Upper lobe of left lung (tissue), 6 donors: ENCODE results near the gene ECSIT. TPM values are rescaled to one million over a fixed set of nuclear protein-coding genes. Genes with fewer than 3 reads are reported as not detected.

Source experiments
- ATAC-seq, 2 donors: fragments of 200-7000 bp; cut with Tn5 transposase; one replicate each; pipeline ENCODE4 v1.9.1; 2022; ENCODE audit warnings: mild to moderate bottlenecking in 2 of 2, moderate library complexity in 2 of 2; ENCODE audit not compliant: low FRiP score in 2 of 2
- DNase-seq, 2 donors: peaks; one replicate each; pipeline ENCODE4 v3.0.0-alpha.2; 2019 to 2020
- H3K27ac ChIP-seq, 4 donors: fragments of 200-600 bp; sonication (generic); one replicate each; pipeline ENCODE4 v1.5.1; 2016 to 2019
- H3K27me3 ChIP-seq, 4 donors: fragments of 200-600 bp; sonication (generic); one replicate each; pipeline ENCODE4 v1.5.1; 2017 to 2019
- H3K36me3 ChIP-seq, 4 donors: fragments of 200-600 bp; sonication (generic); one replicate each; pipeline ENCODE4 v1.5.1; 2016 to 2019
- H3K4me1 ChIP-seq, 4 donors: fragments of 200-600 bp; sonication (generic); one replicate each; pipeline ENCODE4 v1.5.1; 2018 to 2019
- H3K4me3 ChIP-seq, 4 donors: fragments of 200-600 bp; sonication (generic); one replicate each; pipeline ENCODE4 v1.5.1; 2017 to 2019; ENCODE audit warnings: mild to moderate bottlenecking in 2 of 4, moderate library complexity in 1 of 4
- H3K9me3 ChIP-seq, 4 donors: fragments of 200-600 bp; sonication (generic); one replicate each; pipeline ENCODE4 v1.5.1; 2018 to 2019
- CTCF ChIP-seq, 6 experiments: fragments of 450-650 bp in 4 of 6; fragments of 200-600 bp in 2 of 6; sonication (generic) in 2 of 6; IDR thresholded peaks; one replicate each; pipeline ENCODE4 v1.5.1; 2016 to 2019; ENCODE audit warnings: antibody characterized with exemption in 6 of 6
- EP300 ChIP-seq, 4 donors: sonication (generic); formaldehyde crosslinking; IDR thresholded peaks; one replicate each; pipeline ENCODE4 v1.5.1; 2017; ENCODE audit warnings: antibody characterized with exemption in 4 of 4, control low read depth in 2 of 4
- POLR2A ChIP-seq, 4 donors: fragments of 450-650 bp; IDR thresholded peaks; one replicate each; pipeline ENCODE4 v1.5.1; 2016 to 2017; ENCODE audit warnings: antibody characterized with exemption in 4 of 4, mild to moderate bottlenecking in 2 of 4
- POLR2AphosphoS5 ChIP-seq, 2 donors: sonication (generic); formaldehyde crosslinking; IDR thresholded peaks; one replicate each; pipeline ENCODE4 v1.5.1; 2017; ENCODE audit warnings: antibody characterized with exemption in 2 of 2
- WGBS, 2 donors: methylation state at CpG; one replicate each; pipeline ENCODE4 v1.1.5; 2017 to 2018; 5-methylcytosine and 5-hydroxymethylcytosine counted together
- total RNA-seq, 6 donors: library from RNA; depleted of rRNA in 4 of 6; stranded (reverse); fragments of >200 nt in 4 of 6; gene quantifications; one replicate each; pipeline versions ENCODE4 v1.1.0 to v1.2.1, GENCODE V29; 2016 to 2021
- donor health status: DM: no; HTN: no; CAD: no; lungs with moderate emphysema.
- donor health status: DM: no; HTN: yes; CAD: no; lungs with severe emphysema.

The ECSIT gene
- total RNA-seq, 6 donors from 2014 or later = 32.1 to 77.5 (median 48.6) TPM

GRCh38 chr19:11465600-11465999 lies 63.3 kb downstream of the ECSIT start:
- Histone ChIP-seq H3K9me3 (no peaks in the 10 kb centered on the region), H3K4me1 (no peaks in the 10 kb centered on the region), H3K36me3 (no peaks in the 10 kb centered on the region), H3K27ac (no peak overlapping the region), H3K27me3 (no peaks in the 10 kb centered on the region), H3K4me3 (no peak overlapping the region)
- DNase-seq = no peak
- WGBS, 2 donors = 32 to 51% methylated on average over 5 to 8 of the region's 8 CpGs
- ATAC-seq = peak in 1 of 2 donors; percentile 45
- TF ChIP-seq CTCF (IDR thresholded peaks at IDR 0.05) (no peak), POLR2A (IDR thresholded peaks at IDR 0.05) (no peak), POLR2AphosphoS5 (IDR thresholded peaks at IDR 0.05) (no peak), EP300 (IDR thresholded peaks at IDR 0.05) (no peak)

GRCh38 chr19:11464333-11465265 lies 64.3 kb downstream of the ECSIT start:
- H3K9me3 ChIP-seq = no peaks in the 10 kb centered on the region
- 83 to 85% methylated on average over 11 of the region's 11 CpGs for WGBS, 2 donors
- no peaks in the 10 kb centered on the region for H3K27me3 ChIP-seq
- H3K27ac ChIP-seq = no peak overlapping the region
- no peaks in the 10 kb centered on the region for H3K4me1 ChIP-seq
- TF ChIP-seq CTCF (IDR thresholded peaks at IDR 0.05) (no peak), EP300 (IDR thresholded peaks at IDR 0.05) (no peak), POLR2AphosphoS5 (IDR thresholded peaks at IDR 0.05) (no peak), POLR2A (IDR thresholded peaks at IDR 0.05) (no peak)
- ATAC-seq (no peak), DNase-seq (no peak)
- H3K4me3 ChIP-seq = no peak overlapping the region
- no peaks in the 10 kb centered on the region for H3K36me3 ChIP-seq

- DNase-seq = no peak
- Histone ChIP-seq H3K9me3 (no peaks in the 10 kb centered on the region), H3K4me1 (no peaks in the 10 kb centered on the region), H3K27me3 (no peaks in the 10 kb centered on the region), H3K36me3 (no peaks in the 10 kb centered on the region), H3K4me3 (no peak overlapping the region), H3K27ac (no peak overlapping the region)
- TF ChIP-seq POLR2AphosphoS5 (IDR thresholded peaks at IDR 0.05) = no peak
- TF ChIP-seq POLR2A (IDR thresholded peaks at IDR 0.05) = no peak
- TF ChIP-seq CTCF (IDR thresholded peaks at IDR 0.05) = no peak
- TF ChIP-seq EP300 (IDR thresholded peaks at IDR 0.05) = no peak
- ATAC-seq = no peak
- WGBS, 2 donors = 67 to 75% methylated on average over 11 to 12 of the region's 12 CpGs
Measured at GRCh38 chr19:11463391-11463790, 65.5 kb downstream of the ECSIT start.

- DNase-seq (no peak), ATAC-seq (no peak)
- H3K36me3 ChIP-seq = no peaks in the 10 kb centered on the region
- no peaks in the 10 kb centered on the region for H3K4me1 ChIP-seq
- no peak overlapping the region for H3K4me3 ChIP-seq
- no peak overlapping the region for H3K27ac ChIP-seq
- no peaks in the 10 kb centered on the region for H3K27me3 ChIP-seq
- TF ChIP-seq CTCF (IDR thresholded peaks at IDR 0.05) = no peak
- no peak for TF ChIP-seq POLR2A (IDR thresholded peaks at IDR 0.05)
- TF ChIP-seq EP300 (IDR thresholded peaks at IDR 0.05) = no peak
- TF ChIP-seq POLR2AphosphoS5 (IDR thresholded peaks at IDR 0.05) = no peak
- no peaks in the 10 kb centered on the region for H3K9me3 ChIP-seq
- WGBS, 2 donors = 55 to 73% methylated on average over 2 of the region's 2 CpGs
Measured at GRCh38 chr19:11461453-11461852, 67.5 kb downstream of the ECSIT start.
